HG02759 (cell line): Measurements from ENCODE around the gene CUEDC2.

ENCODE experiments used
- ATAC-seq: cut with Tn5 transposase; IDR thresholded peaks from one replicate; pipeline ENCODE4 v1.9.1; 2021; ENCODE audit warnings: mild to moderate bottlenecking, moderate library complexity; ENCODE audit not compliant: unreplicated experiment

CUEDC2 gene

DNA sequence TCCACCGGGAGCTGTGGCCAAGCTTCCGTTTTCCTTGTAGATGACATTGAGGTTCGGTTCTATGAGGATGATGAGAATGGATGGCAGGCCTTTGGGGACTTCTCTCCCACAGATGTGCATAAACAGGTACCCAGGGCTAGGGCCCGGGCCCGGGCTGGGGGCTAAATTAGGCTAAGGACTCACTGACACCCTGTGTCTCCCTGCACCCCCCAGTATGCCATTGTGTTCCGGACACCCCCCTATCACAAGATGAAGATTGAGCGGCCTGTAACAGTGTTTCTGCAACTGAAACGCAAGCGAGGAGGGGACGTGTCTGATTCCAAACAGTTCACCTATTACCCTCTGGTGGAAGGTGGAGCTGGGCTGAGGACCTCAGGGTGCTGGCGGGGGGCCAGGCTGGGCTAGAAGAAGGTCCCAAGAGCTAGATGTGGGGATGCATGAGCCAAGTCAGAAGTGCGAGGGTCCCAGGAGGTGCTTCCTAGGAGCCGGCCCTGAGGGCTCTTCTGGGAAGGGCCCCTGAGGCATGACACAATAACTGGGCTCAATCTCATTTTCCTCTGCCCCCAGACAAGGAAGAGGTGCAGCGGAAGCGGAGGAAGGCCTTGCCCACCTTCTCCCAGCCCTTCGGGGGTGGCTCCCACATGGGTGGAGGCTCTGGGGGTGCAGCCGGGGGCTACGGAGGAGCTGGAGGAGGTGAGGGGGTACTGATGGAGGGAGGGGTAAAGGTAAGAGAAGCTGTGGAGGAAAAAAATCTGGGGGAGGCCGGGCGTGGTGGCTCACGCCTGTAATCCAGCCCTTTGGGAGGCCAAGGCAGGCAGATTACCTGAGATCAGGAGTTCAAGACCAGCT, 34.0 kb downstream of the CUEDC2 start:
- ATAC-seq = no peak

DNA sequence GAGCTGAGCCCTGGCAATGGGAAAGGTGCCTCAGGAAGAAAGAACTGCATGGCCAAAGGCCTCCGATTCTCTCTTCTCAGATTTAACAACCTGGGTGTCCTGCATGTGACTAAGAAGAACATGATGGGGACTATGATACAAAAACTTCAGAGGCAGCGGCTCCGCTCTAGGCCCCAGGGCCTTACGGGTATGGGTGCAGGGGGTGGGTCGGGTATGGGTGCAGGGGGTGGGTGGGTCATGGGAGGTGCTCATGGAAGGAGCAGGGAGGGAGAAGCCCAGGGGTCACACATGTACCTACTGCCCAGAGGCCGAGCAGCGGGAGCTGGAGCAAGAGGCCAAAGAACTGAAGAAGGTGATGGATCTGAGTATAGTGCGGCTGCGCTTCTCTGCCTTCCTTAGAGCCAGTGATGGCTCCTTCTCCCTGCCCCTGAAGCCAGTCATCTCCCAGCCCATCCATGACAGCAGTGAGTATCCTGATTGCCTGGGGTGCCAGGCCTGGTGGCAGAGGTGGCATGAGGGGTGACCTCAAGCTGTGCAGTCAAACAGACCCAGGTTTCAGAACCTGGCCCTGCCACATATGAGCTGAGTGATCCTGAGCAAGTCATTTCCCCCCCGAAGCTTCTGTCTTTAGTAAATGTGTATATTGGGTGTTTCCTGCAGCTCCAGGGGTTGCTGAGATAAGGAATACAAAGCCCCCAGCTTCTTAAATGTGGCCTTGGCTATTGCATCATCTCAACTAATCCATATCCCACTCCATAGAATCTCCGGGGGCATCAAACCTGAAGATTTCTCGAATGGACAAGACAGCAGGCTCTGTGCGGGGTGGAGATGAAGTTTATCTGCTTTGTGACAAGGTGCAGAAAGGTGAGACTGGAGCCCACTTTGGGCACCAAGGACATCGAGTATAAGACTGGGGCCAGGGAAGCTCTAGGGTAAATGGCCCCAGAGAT, 34.9 kb downstream of the CUEDC2 start:
- no peak for ATAC-seq

DNA sequence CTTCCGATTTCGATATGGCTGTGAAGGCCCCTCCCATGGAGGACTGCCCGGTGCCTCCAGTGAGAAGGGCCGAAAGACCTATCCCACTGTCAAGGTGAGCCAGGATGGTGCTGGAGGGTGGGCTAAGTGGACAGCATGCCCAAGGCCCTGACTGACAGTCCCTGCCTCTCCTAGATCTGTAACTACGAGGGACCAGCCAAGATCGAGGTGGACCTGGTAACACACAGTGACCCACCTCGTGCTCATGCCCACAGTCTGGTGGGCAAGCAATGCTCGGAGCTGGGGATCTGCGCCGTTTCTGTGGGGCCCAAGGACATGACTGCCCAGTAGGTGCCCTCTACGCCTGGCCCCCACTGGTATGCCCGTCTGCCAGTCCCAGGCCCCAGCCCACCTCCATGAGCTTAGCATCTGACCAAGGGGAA, 35.6 kb downstream of the CUEDC2 start:
- no peak for ATAC-seq

DNA sequence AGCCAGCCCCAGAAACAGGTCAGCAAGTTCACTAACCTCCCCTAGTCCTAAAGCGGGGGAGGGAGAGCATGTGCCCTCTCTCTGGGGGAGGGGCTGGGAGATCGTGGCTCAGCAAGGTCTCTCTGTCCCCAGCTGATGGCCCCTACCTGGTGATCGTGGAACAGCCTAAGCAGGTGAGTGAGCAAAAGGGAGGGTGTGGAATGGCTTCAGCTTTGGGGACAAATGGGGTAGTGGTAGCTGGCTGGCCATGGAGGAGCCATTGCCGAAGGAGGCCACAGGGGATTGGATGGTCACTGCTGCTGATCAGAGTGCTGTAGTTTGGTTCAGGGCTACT, 36.1 kb downstream of the CUEDC2 start:
- ATAC-seq = no peak

DNA sequence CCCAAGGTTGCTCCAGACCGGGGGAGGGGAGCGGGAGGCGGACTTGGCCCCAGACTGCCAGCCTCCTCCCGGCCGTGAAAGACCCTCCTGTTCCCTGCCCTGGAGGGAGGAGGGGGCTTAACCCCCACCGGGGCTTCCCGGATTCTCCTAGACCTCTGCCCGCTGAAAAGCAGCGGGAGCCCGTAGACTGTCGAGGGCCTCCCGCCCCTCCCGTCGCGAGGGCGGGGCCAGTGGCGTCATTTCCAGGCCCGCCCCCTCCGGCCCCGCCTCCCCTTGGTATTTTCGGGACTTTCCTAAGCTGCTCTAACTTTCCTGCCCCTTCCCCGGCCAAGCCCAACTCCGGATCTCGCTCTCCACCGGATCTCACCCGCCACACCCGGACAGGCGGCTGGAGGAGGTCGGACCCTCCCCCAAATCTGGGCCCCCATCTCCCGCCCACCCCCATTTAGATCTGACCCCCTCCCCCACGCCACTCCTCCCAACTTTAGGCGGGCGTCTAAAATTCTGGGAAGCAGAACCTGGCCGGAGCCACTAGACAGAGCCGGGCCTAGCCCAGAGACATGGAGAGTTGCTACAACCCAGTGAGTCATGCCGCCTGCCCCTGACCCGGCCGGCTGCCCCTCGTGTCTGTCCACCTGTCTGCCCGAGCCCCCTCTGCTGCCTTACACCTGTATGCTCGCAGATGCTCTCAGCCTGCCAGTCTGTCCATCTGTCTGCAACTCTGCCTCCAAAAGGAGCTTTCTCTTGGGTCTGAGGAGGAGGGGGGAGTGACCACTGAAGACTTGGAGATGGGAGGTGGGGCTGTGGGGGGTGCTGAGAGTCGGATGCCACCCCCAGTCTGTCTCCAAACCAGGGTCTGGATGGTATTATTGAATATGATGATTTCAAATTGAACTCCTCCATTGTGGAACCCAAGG, 36.7 kb downstream of the CUEDC2 start, which contains the start of gene NFKB2:
Gene NFKB2, plus strand, starts transcription at position 306 of the 917 bp plus-strand sequence. Its CDS starts 255 bp downstream, at position 561.
- peak; percentile 34 for ATAC-seq

DNA sequence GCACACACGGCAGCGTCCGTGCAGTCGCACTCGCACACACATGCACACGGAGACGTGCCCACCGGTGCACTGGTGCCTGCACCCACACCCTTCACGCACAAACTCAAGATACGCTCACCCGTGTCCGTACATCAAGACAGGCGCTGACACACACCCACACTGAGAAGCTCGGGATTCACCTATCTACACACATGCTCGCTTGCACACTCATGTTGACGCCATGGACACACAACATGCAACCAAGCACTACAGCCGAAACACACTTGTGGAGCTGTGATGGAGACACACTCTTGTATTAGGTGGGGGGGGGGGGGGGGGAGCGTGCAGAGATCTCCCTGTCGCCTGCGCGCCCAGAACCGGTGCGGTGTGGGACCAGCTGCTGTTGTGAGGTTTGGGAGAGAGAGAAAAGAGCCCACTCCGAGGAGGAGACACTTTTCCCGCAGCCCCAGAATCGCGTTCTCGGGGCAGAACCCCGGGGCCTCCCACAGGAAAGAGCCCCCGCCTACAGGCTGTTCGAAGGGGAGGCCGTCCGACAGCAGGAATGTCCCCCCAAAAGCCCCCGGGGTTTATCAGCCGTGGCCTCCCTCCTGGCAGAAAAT, 37.5 kb downstream of the CUEDC2 start:
- ATAC-seq = peak; percentile 1

DNA sequence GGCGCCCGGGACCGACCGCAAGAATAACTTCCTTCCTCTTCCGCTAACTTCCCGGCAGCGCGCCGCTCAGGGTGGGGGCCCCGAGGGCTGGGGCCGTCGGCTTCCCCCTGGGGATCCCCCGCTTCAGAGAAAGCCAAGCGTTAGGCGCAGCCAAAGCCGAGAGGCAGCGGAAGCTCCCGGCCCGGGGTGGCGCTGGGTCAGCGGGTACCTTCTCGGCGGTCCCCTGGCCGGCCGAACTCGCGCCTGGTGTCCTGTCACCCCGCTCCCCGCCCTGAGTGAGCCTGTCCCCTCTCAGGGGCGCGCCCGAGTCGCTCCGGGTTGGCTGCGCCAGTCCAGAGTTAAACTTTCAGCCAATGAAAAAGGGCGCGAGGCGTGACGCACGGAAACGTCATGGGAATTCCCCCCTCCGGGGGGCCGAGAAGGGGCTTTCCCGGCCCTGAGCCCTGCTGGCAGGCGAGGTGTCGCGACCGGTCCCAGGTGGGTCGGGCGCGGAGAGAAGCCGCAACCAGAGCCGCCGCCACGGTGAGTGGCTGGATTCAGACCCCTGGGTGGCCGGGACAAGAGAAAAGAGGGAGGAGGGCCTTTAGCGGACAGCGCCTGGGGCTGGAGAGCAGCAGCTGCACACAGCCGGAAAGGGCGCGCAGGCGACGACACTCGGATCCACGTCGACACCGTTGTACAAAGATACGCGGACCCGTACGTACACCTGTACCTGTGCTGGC, 38.1 kb downstream of the CUEDC2 start:
- peak; percentile 81 for ATAC-seq

DNA sequence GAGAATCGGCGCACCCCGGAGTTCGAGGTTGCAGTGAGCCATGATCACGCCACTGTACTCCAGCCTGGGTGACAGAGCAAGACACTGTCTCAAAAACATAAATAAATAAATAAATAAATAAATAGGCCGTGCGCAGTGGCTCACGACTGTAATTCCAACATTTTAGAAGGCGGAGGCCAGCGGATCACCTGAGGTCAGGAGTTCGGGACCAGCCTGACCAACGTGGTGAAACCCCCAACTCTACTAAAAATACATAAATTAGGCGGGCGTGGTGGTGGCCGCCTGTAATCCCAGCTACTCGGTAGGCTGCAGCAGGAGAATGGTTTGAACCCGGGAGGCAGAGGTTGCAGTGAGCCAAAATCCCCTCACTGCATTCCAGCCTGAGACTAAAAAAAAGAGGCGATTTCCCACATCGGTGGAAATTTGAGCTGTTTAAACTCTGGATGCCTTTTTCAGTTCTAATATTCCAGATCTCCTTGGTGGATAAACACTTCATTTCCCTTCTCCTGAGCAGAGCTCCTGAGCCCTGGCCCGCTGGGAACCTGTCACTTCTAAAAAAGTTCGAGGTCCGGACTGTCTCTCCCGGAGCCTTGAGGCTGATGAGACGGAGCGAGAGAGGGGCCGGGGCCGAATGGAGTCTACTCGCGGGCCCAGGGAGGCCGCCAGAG, 38.8 kb downstream of the CUEDC2 start:
- no peak for ATAC-seq

DNA sequence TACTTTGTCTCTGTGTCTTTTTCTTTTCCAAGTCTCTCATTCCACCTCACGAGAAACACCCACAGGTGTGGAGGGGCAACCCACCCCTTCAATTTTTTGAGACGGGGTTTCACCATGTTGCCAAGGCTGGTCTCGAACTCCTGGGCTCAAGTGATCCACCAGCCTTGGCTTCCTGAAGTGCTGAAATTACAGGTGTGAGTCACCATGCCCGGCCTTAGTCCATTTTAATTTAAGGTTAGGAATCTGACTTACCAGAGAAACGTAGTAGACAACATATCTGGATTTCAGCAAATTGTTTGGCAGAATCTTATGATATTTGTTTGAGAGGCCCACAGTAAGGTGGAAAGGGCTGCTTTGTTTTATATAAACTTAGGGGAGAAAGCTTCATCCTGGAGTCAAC, 40.1 kb downstream of the CUEDC2 start:
- no peak for ATAC-seq

DNA sequence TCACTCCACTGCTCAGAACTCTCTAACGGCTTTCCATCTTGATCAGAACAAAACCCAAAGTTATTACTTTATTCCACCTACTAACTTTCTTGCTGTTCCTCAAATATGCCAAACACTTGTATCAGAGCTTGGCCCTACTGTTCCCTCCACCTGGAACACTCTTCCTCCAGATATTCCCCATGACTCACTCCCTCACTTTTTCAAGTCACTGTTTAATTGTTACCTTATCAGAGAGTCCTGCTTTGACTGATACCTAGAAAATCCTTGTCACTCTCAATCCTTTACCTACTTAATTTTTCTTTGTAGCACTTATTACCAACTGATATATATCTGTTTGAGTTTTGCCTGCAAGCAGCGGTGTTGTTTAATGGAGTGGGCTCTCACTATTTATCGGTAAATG, 42.5 kb downstream of the CUEDC2 start:
- no peak for ATAC-seq

DNA sequence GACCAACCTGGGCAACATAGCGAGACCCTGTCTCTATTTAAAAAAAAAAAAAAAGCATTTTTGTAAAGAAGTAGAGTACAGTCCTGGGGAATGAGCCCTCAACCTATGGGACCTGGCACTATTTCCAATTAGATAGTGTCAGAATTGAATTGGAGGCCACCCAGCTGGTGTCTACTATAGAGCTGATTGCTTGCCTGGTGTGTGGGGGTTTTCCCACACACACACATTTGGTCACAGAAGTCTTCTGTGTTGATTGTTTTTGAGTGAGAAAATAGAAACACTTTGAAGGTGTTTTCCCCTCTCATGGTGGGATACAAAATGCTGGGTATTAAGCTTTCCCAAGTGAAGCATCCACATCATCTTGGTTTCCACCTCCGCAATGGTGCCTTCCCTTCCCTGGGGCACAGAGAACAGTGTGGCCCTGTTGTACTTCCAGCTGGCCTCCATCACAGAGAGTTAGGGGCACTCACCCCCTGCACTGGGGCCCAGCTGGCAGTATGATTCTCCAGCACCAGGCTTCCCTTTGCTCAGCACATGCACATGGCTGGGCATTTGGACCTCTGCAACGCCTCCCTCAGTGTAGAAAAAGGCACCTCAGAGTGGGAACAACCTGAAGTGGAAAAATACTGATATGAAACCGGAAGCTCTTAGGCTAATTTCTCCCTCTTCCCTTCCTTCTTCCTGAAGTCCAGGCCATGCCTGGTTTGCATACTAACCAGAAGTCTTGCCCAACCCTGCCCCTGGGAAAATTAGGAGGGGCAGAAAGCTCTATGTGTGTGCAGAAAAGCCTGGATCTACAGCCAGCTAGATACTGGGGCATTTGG, 47.6 kb downstream of the CUEDC2 start:
- ATAC-seq = no peak

DNA sequence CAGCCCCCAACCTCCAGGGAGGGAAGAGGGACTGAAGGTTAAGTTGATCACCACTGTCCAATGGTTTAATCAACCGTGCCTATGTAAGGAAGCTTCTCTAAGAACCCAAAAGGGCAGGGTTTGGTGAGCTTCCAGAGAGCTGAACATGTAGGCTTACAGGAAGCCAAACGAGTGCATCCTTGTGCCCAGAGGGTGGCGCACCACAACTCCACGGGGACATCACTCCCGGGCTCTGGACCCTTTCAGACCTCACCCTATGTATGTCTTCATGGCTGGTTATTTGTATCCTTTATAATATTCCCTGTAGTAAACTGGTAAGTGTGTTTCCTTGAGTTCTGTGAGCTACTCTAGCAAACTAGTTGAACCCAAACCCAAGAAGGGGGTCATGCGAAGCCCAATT, 48.3 kb downstream of the CUEDC2 start:
- no peak for ATAC-seq

DNA sequence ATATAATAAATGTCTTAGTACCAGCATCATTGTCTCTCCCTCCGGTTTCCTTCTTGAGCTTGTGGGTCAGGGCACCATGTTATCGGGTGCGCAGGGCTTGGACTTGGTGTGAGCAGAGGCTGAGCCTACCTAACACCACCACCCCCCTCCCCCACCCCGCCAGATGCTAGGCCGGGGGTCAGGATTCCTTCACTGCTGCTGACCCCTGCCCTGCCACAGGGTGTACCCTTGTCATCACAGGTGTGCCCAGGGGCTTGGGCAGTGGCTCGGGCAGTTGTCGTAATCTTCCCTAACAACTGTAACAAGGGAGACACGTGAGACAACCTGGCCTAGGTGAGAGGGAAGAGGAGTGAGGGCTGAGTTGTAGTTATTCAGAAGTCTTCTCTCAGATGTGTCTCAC, 49.5 kb downstream of the CUEDC2 start:
- ATAC-seq = no peak

DNA sequence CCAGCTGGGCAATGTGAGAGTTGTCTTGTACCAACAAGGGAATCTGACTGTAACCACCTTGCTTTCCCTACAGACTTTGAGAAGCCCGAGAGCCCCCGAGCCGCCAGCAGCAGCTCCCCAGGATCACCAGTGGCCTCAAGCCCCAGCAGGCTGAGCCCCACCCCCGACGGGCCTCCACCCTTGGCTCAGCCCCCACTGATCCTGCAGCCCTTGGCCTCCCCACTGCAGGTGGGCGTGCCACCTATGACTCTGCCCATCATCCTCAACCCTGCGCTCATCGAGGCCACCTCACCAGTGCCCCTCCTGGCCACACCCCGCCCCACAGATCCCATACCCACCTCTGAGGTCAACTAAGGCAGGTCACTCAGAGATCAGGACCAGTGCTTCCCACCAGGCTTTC, 50.4 kb downstream of the CUEDC2 start:
- ATAC-seq = no peak

DNA sequence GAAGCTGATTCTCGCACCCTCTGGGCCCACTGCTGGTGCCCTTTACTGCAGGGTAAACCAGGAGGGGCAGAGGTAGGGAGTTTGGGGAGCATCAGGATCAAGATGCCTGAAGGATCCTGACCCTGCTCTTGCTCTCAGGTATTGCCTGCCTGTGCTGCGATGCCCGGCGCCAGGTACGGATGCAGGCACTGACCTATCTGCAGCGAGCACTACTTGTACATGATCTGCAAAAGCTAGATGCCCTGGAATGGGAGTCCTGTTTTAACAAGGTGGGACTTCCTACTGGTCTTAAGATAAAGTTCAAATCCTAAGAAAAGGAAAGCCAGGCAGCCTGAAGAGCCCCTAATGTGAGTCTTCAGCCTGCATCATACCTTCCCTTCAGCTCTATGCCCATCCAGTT, 53.0 kb downstream of the CUEDC2 start:
- ATAC-seq = no peak

DNA sequence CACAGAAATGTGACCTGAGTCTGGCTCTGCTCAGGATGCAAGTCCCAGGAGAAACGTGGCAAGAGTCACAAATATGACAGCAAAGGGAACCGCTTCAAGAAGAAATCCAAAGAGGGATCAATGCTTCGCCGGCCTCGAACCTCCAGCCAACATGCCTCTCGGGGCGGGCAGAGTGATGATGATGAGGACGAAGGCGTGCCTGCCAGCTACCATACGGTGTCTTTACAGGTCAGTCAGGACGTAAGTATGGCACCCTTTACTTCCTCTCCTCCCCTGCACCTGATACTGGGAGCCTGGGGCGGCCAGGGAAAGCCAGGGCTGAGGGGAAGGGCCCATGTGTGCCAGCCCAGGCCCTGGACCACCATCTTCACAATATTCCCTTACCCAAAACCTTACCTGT, 55.5 kb downstream of the CUEDC2 start:
- ATAC-seq = no peak

DNA sequence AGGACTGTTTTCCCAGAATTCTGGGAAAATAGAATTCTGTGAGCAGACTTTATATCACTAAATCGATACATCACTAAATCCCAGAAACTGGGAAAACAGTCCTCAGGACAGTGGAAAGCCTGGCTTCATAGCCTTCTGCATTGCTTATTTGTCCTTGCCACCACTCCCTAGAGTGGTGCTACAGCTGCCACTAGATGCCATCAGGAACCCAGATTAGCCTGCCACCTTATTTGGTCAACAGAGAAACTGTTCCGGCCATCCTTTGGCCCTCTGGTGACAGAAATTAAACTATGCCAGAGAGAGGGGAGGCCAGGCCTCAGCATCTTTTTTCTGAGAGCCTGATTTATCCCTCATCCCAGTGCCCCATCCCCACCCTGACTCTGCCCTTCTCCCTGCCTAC, 56.5 kb downstream of the CUEDC2 start:
- ATAC-seq = no peak

DNA sequence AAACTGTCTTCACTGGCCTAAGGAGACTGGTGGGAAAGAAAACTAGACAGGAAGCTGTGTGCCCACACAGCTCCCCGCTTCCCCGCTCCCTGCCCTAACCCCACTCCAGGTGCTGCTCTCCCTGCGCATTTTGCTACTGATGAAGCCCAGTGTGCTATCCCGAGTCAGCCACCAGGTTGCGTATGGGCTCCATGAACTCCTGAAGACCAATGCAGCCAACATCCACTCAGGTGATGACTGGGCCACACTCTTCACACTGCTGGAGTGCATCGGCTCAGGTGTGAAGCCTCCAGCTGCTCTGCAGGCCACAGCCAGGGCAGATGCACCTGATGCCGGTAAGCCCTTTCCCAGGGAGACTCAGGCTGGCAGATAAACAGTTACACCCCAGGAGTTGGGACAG, 57.1 kb downstream of the CUEDC2 start:
- no peak for ATAC-seq
